GM18951 (cell line): Measurements from ENCODE around the gene TUBD1.
"Not testable (repeated sequence)": the region's sequence is repeated elsewhere in the genome, so short reads cannot be mapped to it uniquely, and the experiment has no call there.

Source experiments
- POLR2A ChIP-seq: IDR thresholded peaks from 4 replicates; pipeline ENCODE4 v1.6.1; 2011; ENCODE audit warnings: mild to moderate bottlenecking; ENCODE audit not compliant: insufficient read length, insufficient read depth; ENCODE audit errors: extremely low read depth
- in situ Hi-C: fragments of 300-500 bp; cut with MboI; formaldehyde crosslinking; loops from one replicate; pipeline ENCODE4 v1.12.0; 2022; ENCODE audit warnings: low sequenced_read_pairs, mixed read lengths, inconsistent platforms; ENCODE audit not compliant: unreplicated experiment

Gene TUBD1

GRCh38 chr17:59893676-59894100 is 945 bp upstream of the TUBD1 start:
- in situ Hi-C loops, result no loop called here
- TF ChIP-seq POLR2A, result no peak

DNA sequence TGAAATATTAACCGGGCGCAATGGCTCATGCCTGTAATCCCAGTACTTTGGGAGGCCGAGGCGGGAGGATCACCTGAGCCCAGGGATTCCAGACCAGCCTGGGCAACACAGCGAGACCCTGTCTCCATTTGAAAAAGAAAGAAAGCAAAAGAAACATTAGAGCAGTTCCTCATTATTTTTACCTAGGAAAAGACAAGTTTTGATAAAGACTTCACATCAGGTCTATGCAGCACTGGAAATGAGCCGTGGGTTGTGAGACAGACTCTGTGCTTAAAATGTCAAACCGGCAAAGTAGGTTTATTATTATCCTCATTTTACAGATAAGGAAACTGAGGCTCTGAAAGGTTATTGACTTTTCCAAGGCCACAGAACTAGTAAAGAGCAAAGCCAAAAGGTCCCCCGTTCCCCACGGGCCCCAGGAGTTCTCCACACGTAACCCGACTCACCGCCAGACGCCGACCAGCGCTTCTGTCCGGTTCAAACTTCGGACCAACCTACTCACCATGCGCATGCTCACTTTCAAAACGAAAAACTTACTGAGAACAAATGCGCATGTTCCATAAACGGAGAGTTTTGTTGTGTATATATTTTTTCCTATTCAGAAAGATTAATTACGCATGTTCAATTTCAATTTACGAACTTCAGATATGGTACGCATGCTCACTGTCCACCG is 356 bp downstream of the TUBD1 start:
- in situ Hi-C loops, result no loop called here
- TF ChIP-seq POLR2A, result no peak

DNA sequence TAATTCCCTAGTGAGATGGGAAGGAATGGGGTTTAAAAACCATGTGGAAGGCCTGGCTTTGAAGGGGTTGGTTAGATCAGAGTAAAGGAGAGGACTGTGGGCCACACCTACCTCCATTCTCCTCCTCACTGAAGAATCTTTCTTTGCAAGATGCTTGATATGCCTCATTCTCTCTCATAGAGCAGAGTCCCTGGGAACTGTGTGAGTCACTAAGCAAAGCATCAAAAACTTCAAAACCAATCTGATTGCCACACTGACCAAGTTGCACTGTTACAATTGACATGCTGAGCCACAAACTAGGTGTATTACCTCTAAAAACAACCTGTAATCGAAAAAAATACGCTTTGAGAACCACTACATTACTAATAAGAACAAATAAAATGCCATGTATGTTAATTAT is 2.0 kb downstream of the TUBD1 start:
- TF ChIP-seq POLR2A, result no peak
- in situ Hi-C loops, result no loop called here

DNA sequence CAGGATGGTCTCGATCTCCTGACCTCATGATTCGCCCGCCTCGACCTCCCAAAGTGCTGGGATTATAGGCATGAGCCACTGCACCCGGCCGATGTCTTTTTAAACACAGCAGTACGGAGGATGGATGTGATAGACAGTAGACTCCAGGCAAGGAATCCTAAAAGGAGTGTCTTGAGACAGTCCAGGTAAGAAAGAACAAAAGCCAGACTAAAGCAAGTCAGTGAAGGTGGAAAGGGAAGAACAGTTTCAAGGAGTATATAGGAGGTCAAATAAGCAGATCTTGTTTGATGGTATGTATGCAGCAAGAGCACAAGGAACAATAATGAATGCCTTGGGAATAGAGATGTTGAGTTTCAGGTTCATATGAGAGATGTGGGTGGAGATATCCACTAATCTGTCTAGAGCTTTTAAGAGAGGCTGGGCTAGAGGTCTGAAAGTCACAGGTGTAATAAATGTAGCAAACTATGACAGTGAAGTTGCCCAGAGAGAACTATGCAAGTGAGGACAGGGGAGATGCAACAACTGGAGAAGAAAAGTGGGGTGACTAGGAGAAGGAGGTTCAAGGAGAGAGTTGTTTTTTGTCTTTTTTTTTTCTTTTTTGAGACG is 4.5 kb downstream of the TUBD1 start:
- TF ChIP-seq POLR2A, result no peak
- in situ Hi-C loops, result no loop called here

DNA sequence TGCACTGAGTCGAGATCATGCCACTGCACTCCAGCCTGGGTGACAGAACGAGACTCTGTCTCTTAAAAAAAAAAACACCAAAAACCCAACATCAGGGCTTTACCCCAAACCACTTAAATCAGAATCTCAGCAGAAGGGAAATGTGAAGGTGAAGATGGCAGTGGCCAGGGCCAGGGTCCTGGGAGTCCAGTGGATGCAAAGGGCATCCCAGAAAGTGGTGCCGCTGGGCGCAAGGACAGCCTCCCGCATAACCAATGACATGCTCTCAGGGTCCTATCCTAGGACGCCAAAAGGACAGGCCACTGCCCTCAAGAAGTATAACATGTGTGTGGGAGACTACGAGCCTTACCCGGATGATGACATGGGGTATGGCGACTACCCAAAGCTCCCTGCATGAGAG is 7.9 kb downstream of the TUBD1 start:
- TF ChIP-seq POLR2A, result no peak
- in situ Hi-C loops, result no loop called here

GRCh38 chr17:59878624-59879023 is 14.1 kb downstream of the TUBD1 start:
- no peak for TF ChIP-seq POLR2A
- in situ Hi-C loops, result no loop called here

GRCh38 chr17:59877965-59878364 is 14.8 kb downstream of the TUBD1 start:
- TF ChIP-seq POLR2A, result no peak
- in situ Hi-C loops, result no loop called here

- no peak for TF ChIP-seq POLR2A
- in situ Hi-C loops, result no loop called here
Observed at GRCh38 chr17:59876107-59876506, 16.6 kb downstream of the TUBD1 start.

- no peak for TF ChIP-seq POLR2A
- in situ Hi-C loops, result no loop called here
Observed at GRCh38 chr17:59874376-59874775, 18.4 kb downstream of the TUBD1 start.

DNA sequence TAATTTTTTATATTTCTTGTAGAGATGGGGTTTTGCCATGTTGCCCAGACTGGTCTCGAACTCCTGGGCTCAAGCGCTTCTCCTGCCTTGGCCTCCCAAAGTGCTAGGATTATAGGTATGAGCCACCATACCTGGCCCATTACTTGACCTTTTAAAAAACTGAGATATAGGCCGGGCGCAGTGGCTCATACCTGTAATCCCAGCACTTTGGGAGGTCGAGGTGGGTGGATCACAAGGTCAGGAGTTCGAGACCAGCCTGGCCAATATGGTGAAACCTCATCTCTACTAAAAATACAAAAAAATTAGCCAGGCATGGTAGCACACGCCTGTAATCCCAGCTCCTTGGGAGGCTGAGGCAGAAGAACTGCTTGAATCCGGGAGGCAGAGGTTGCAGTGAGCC is 19.3 kb downstream of the TUBD1 start:
- in situ Hi-C loops, result not testable (repeated sequence)

GRCh38 chr17:59872351-59872750 is 20.4 kb downstream of the TUBD1 start:
- no peak for TF ChIP-seq POLR2A

DNA sequence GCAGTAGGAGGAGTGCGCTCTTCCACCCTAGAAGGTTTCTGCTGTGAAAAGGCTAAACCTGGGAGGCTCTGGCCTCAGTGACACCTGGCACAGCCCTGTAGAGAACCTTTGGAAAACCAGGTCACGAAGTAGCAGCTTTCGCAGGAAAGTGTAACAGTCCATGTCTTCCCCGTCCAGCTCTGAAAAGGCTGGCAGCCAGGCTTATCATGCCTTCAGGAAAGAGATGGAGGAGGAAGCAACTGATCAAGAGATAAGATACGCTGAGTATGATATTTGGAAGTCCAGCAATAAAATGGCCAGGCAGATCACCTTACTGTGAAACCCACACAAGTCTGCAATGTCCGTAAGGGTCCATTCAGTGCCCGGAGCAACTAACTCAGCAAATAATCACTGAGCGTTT is 22.3 kb downstream of the TUBD1 start:
- in situ Hi-C loops, result no loop called here
- TF ChIP-seq POLR2A, result no peak

More at GRCh38 chr17:59872351-59872750, 20.4 kb downstream of the TUBD1 start:
- in situ Hi-C loops, result no loop called here

DNA sequence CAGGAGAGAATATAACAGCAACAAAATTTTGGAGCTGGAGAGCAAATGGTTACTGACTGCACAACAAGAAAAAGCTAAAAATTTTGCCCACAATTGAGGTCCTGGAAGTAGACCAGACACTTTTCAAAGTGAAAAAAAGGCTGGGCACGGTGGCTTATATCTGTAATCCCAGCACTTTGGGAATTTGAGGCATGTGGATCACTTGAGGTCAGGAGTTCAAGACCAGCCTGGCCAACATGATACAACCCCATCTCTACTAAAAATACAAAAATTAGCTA is 22.9 kb downstream of the TUBD1 start:
- no peak for TF ChIP-seq POLR2A
- in situ Hi-C loops, result no loop called here

- in situ Hi-C loops, result no loop called here
- no peak for TF ChIP-seq POLR2A
Observed at GRCh38 chr17:59863616-59864015, 29.1 kb downstream of the TUBD1 start.
